ENCODE measurements around the gene MDGA2.

DNA sequence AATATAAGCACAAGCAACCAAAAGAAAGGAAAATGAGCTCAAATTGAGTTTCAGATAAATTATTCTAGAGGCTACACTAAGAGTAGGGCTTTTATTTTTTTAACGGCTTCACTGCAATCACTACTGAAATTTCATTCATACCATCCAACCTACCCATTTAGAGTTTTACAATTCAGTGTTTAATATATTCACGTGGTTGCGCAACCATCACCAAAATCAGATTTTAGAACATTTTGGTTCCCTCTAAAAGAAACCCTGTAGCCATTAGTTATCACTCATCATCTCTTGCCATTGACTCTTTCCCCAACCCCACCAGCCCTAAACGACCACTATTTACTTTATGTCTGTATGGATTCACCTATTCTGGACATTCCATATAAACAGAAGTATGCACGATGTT lies 401.5 kb downstream of the MDGA2 start:
- TF ChIP-seq, protein P1, sequence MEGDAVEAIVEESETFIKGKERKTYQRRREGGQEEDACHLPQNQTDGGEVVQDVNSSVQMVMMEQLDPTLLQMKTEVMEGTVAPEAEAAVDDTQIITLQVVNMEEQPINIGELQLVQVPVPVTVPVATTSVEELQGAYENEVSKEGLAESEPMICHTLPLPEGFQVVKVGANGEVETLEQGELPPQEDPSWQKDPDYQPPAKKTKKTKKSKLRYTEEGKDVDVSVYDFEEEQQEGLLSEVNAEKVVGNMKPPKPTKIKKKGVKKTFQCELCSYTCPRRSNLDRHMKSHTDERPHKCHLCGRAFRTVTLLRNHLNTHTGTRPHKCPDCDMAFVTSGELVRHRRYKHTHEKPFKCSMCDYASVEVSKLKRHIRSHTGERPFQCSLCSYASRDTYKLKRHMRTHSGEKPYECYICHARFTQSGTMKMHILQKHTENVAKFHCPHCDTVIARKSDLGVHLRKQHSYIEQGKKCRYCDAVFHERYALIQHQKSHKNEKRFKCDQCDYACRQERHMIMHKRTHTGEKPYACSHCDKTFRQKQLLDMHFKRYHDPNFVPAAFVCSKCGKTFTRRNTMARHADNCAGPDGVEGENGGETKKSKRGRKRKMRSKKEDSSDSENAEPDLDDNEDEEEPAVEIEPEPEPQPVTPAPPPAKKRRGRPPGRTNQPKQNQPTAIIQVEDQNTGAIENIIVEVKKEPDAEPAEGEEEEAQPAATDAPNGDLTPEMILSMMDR (IDR thresholded peaks at IDR 0.05; ENCODE audit: insufficient read depth, low read length, poor library complexity, severe bottlenecking) = no peak
- no peak for TF ChIP-seq EZH2phosphoT487 (conservative IDR thresholded peaks at IDR 0.05; ENCODE audit: low read length)

Data from SU-DHL-6 (cell line).